Hepatocyte (in vitro differentiated cells): Measurements from ENCODE around the gene COG7. TPM values are rescaled to one million over a fixed set of nuclear protein-coding genes. Genes with fewer than 3 reads are reported as not detected.

Experiments
- DNase-seq: peaks from one replicate; pipeline ENCODE4 v3.0.0-alpha.2; 2016; ENCODE audit warnings: low spot score
- H2AFZ ChIP-seq: fragments of 200-600 bp; sonication (generic); 2 replicates; pipeline ENCODE4 v1.6.0; 2016; ENCODE audit warnings: antibody characterized with exemption, mild to moderate bottlenecking
- H3K27ac ChIP-seq: fragments of 200-600 bp; sonication (generic); 2 replicates; pipeline ENCODE4 v1.5.1; 2016; ENCODE audit warnings: mild to moderate bottlenecking
- H3K27me3 ChIP-seq: fragments of 200-600 bp; sonication (generic); 2 replicates; pipeline ENCODE4 v1.6.1; 2016
- H3K36me3 ChIP-seq: fragments of 200-600 bp; sonication (generic); replicated peaks from 2 replicates; pipeline ENCODE4 v1.5.1; 2016; ENCODE audit warnings: low read depth; ENCODE audit not compliant: insufficient read depth
- H3K4me1 ChIP-seq: fragments of 200-600 bp; sonication (generic); 2 replicates; pipeline ENCODE4 v1.5.1; 2016; ENCODE audit warnings: mild to moderate bottlenecking, moderate library complexity; ENCODE audit not compliant: insufficient read depth
- H3K4me2 ChIP-seq: fragments of 200-600 bp; sonication (generic); 2 replicates; pipeline ENCODE4 v1.6.0; 2016
- H3K4me3 ChIP-seq: fragments of 200-600 bp; sonication (generic); 2 replicates; pipeline ENCODE4 v1.5.1; 2016; ENCODE audit warnings: mild to moderate bottlenecking
- H3K79me2 ChIP-seq: fragments of 200-600 bp; sonication (generic); 2 replicates; pipeline ENCODE4 v1.6.0; 2017; ENCODE audit warnings: mild to moderate bottlenecking
- H3K9me2 ChIP-seq: fragments of 200-600 bp; sonication (generic); replicated peaks from 2 replicates; pipeline ENCODE4 v1.6.0; 2017; ENCODE audit warnings: mild to moderate bottlenecking; ENCODE audit not compliant: insufficient read depth
- H3K9me3 ChIP-seq: fragments of 200-600 bp; sonication (generic); 2 replicates; pipeline ENCODE4 v1.5.1; 2016; ENCODE audit warnings: low read depth, mild to moderate bottlenecking
- H4K20me1 ChIP-seq: fragments of 200-600 bp; sonication (generic); 2 replicates; pipeline ENCODE4 v1.6.0; 2016; ENCODE audit warnings: mild to moderate bottlenecking; ENCODE audit not compliant: insufficient read depth, poor library complexity, severe bottlenecking
- EZH2 ChIP-seq: fragments of 200-600 bp; sonication (generic); IDR thresholded peaks from 2 replicates; pipeline ENCODE4 v1.6.1; 2016; ENCODE audit warnings: antibody characterized with exemption, mild to moderate bottlenecking, borderline replicate concordance
- EZH2phosphoT487 ChIP-seq: fragments of 200-600 bp; sonication (generic); IDR thresholded peaks from one replicate; pipeline ENCODE4 v1.6.1; 2018; ENCODE audit warnings: antibody characterized with exemption, mild to moderate bottlenecking, low read depth, moderate library complexity; ENCODE audit not compliant: unreplicated experiment, severe bottlenecking
- WGBS: methylation state at CpG from one replicate; pipeline ENCODE4 v1.1.6; 2016; ENCODE audit warnings: low lambda C conversion rate; ENCODE audit errors: missing lambda C conversion rate; 5-methylcytosine and 5-hydroxymethylcytosine counted together
- polyA plus RNA-seq: library from polyadenylated mRNA; unstranded; fragments of >200 nt; fragmentation: Nextera tagmentation; extraction: Ambion mirVana; gene quantifications from 2 replicates; pipeline ENCODE4 v1.2.1, GENCODE V29; 2016
- total RNA-seq: library from RNA; depleted of rRNA; stranded (reverse); fragments of >200 nt; gene quantifications from 2 replicates; pipeline ENCODE4 v1.2.3, GENCODE V29; 2014
- TF ChIP-seq, protein P1 (sequence below): fragments of 200-600 bp; sonication (generic); IDR thresholded peaks from 2 replicates; pipeline ENCODE4 v1.5.1; 2016; ENCODE audit warnings: antibody characterized with exemption, mild to moderate bottlenecking; ENCODE audit not compliant: poor library complexity

COG7 gene
- total and polyA plus RNA-seq, 2 experiments from 2014 or later, result 13.5 to 15.4 TPM

DNA sequence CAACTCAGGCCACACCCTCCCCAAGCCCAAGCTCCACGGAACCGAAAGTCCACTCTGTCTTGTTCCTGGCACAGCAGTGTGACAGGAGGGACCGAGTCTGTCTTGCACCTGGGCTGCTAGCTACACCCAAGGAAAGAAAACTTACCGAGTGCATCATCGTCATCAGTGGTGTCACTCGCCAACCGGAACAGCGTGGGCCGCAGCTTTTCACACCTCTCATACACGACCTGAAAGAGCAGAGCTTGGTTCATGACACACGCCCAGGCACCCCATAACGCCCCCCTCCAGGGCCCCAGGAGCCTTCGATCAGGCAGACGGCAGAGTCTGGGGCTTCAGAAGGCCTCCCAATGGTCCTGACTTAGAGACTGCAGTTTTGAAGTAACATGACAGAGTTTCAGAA, 29.8 kb upstream of the COG7 start:
- TF ChIP-seq, protein P1, sequence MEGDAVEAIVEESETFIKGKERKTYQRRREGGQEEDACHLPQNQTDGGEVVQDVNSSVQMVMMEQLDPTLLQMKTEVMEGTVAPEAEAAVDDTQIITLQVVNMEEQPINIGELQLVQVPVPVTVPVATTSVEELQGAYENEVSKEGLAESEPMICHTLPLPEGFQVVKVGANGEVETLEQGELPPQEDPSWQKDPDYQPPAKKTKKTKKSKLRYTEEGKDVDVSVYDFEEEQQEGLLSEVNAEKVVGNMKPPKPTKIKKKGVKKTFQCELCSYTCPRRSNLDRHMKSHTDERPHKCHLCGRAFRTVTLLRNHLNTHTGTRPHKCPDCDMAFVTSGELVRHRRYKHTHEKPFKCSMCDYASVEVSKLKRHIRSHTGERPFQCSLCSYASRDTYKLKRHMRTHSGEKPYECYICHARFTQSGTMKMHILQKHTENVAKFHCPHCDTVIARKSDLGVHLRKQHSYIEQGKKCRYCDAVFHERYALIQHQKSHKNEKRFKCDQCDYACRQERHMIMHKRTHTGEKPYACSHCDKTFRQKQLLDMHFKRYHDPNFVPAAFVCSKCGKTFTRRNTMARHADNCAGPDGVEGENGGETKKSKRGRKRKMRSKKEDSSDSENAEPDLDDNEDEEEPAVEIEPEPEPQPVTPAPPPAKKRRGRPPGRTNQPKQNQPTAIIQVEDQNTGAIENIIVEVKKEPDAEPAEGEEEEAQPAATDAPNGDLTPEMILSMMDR, result no peak
- no peak for TF ChIP-seq EZH2
- Histone ChIP-seq H3K4me1 (no peaks in the 10 kb centered on the region), H3K27me3 (no peaks in the 10 kb centered on the region), H3K36me3 (no peaks in the 10 kb centered on the region), H3K27ac (no peak overlapping the region), H3K4me2 (no peak overlapping the region), H3K79me2 (no peaks in the 10 kb centered on the region), H3K9me2 (no peaks in the 10 kb centered on the region), H4K20me1 (no peaks in the 10 kb centered on the region), H3K4me3 (no peak overlapping the region), H2AFZ (no peak overlapping the region), H3K9me3 (no peaks in the 10 kb centered on the region)
- DNase-seq, result no peak
- WGBS, result 93% methylated on average over 14 of the region's 14 CpGs

DNA sequence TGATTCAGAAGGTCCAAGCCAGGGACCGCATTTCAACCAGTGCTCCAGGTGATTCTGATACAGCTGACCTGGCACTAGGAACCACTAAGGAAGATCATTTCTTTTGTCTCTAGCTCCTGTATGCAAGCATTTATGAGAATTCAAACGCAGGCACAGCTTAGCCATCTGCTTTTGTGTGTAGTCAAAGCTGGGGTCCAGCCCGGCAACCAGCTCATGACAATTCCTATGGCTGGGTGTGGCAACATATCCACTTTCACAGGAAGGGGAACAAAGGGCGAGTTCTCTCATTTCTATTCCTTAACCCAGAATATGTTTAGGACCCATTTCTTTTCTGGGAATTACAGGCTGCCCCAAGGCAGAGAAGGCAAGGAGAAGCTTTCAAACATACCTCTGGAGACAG, 27.3 kb upstream of the COG7 start:
- Histone ChIP-seq H3K27me3 (no peaks in the 10 kb centered on the region), H3K4me2 (no peak overlapping the region), H3K79me2 (no peaks in the 10 kb centered on the region), H3K4me3 (no peak overlapping the region), H3K9me3 (no peaks in the 10 kb centered on the region), H3K9me2 (no peaks in the 10 kb centered on the region), H3K4me1 (no peaks in the 10 kb centered on the region), H2AFZ (no peak overlapping the region), H3K36me3 (no peaks in the 10 kb centered on the region), H3K27ac (no peak overlapping the region), H4K20me1 (no peaks in the 10 kb centered on the region)
- DNase-seq, result no peak
- TF ChIP-seq EZH2 (no peak), EZH2phosphoT487 (no peak)
- TF ChIP-seq, protein P1, result no peak
- 94% methylated on average over 4 of the region's 4 CpGs for WGBS

DNA sequence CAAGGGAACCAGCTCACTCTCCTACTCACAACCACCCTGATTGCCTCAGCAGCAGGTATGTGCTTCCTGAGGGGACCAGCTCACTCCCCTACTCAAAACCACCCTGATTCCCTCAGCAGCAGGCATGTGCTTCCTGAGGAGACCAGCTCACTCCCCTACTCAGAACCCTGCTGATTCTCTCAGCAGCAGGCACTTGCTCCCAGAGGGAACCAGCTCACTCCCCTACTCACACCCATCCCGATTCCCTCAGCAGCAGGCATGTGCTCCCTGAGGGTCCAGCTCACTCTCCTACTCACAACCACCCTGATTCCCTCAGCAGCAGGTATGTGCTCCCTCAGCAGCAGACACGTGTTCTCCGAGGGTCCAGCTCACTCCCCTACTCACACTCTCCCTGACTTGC, 26.1 kb upstream of the COG7 start:
- Histone ChIP-seq H3K27ac (no peak overlapping the region), H3K36me3 (no peaks in the 10 kb centered on the region), H2AFZ (no peak overlapping the region), H4K20me1 (no peaks in the 10 kb centered on the region), H3K27me3 (no peaks in the 10 kb centered on the region), H3K4me3 (no peak overlapping the region), H3K79me2 (no peaks in the 10 kb centered on the region), H3K4me1 (no peaks in the 10 kb centered on the region), H3K9me3 (no peaks in the 10 kb centered on the region), H3K9me2 (no peaks in the 10 kb centered on the region), H3K4me2 (no peak overlapping the region)
- DNase-seq, result no peak
- TF ChIP-seq EZH2phosphoT487, result no peak
- no peak for TF ChIP-seq EZH2
- TF ChIP-seq, protein P1, result no peak
- 96% methylated on average over 2 of the region's 3 CpGs for WGBS

DNA sequence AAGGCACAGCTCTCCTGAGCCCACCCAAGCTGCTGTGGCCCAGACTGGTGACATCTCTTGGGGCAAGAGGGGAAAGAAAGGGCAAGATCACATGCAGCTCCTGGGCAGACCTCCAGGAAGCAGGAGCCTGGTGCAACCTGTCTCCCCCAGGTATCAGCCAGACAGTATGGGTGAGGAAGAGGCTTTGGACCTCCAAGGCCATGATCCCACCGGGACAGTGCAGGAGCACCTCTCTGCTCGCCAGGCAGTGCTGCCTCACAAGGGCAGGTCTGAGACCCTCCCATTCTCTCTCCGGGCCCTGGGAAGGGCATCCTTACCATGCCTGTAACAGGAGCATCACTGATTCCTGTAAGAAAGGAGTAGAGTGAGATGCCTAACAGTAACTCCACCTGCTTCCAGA, 25.6 kb upstream of the COG7 start:
- no peak overlapping the region for H3K4me3 ChIP-seq
- no peak overlapping the region for H3K27ac ChIP-seq
- H3K36me3 ChIP-seq, result no peaks in the 10 kb centered on the region
- no peaks in the 10 kb centered on the region for H3K27me3 ChIP-seq
- H3K9me2 ChIP-seq, result no peaks in the 10 kb centered on the region
- H4K20me1 ChIP-seq, result no peaks in the 10 kb centered on the region
- H3K4me1 ChIP-seq, result no peaks in the 10 kb centered on the region
- H3K4me2 ChIP-seq, result no peak overlapping the region
- H3K79me2 ChIP-seq, result no peaks in the 10 kb centered on the region
- H2AFZ ChIP-seq, result no peak overlapping the region
- TF ChIP-seq EZH2, result no peak
- TF ChIP-seq, protein P1, result no peak
- no peak for TF ChIP-seq EZH2phosphoT487
- 100% methylated on average over 3 of the region's 3 CpGs for WGBS
- DNase-seq, result no peak
- no peaks in the 10 kb centered on the region for H3K9me3 ChIP-seq
